Naive thymus-derived CD8-positive, alpha-beta T cell (primary cell): ENCODE measurements around the gene CACNA1A. TPM values are rescaled to one million over a fixed set of nuclear protein-coding genes. Genes with fewer than 3 reads are reported as not detected.
"Not testable (repeated sequence)": the region's sequence is repeated elsewhere in the genome, so short reads cannot be mapped to it uniquely, and the experiment has no call there.

Experiments
- ATAC-seq, 2 donors: fragments of 150-1000 bp; cut with Tn5 transposase in 1 of 2; sonication (Bioruptor Pico), chemical (Tn5 transposase) in 1 of 2; 1 replicate in 1 of 2; 2 replicates in 1 of 2; pipeline ENCODE4 v1.10.0; 2021; ENCODE audit warnings: mild to moderate bottlenecking in 2 of 2, moderate library complexity in 2 of 2
- POLR2A ChIA-PET: fragments of 350-600 bp; sonication (Branson Sonifier 250); formaldehyde crosslinking; loops from one replicate; lab custom pipeline; 2021; ENCODE audit warnings: antibody characterized with exemption; lab: Charles Lee
- DNase-seq, 10 donors: peaks; one replicate each; pipeline versions ENCODE4 v3.0.0 to v3.0.0-alpha.2; 2020 to 2022
- H3K27ac Mint-ChIP-seq, 10 donors: one replicate each; pipeline ENCODE4 v1.8.0; 2020 to 2022; ENCODE audit warnings: mild to moderate bottlenecking in 10 of 10, mixed read lengths in 10 of 10, moderate library complexity in 4 of 10, inconsistent platforms in 1 of 10
- H3K27me3 Mint-ChIP-seq, 5 donors: one replicate each; pipeline ENCODE4 v1.8.0; 2021 to 2022; ENCODE audit warnings: mixed read lengths in 5 of 5
- H3K36me3 Mint-ChIP-seq, 3 donors: one replicate each; pipeline ENCODE4 v1.8.0; 2020 to 2022; ENCODE audit warnings: mixed read lengths in 3 of 3, mild to moderate bottlenecking in 2 of 3, inconsistent platforms in 1 of 3
- H3K4me1 Mint-ChIP-seq, 4 donors: one replicate each; pipeline ENCODE4 v1.8.0; 2021 to 2022; ENCODE audit warnings: mixed read lengths in 4 of 4
- H3K4me3 Mint-ChIP-seq, 10 donors: one replicate each; pipeline ENCODE4 v1.8.0; 2020 to 2022; ENCODE audit warnings: mild to moderate bottlenecking in 10 of 10, mixed read lengths in 10 of 10, moderate library complexity in 6 of 10, inconsistent platforms in 1 of 10
- H3K9me3 Mint-ChIP-seq, 9 donors: one replicate each; pipeline ENCODE4 v1.8.0; 2020 to 2022; ENCODE audit warnings: mixed read lengths in 9 of 9, mild to moderate bottlenecking in 3 of 9, inconsistent platforms in 1 of 9, moderate library complexity in 1 of 9
- polyA plus RNA-seq, 3 donors: library from polyadenylated mRNA; unstranded; fragments of 300-500 nt; fragmentation: Illumina TruSeq; gene quantifications; one replicate each; pipeline ENCODE4 v1.2.3, GENCODE V29; 2021
- total RNA-seq, 8 experiments: library from RNA in 2 of 8; stranded (reverse) in 2 of 8; gene quantifications; one replicate each; pipeline ENCODE4 v1.2.3 and lab custom pipeline; 2021 to 2026

Gene CACNA1A
- total RNA-seq = under 1 TPM; 0.36 to 0.44 TPM
- polyA plus RNA-seq = under 1 TPM; 0.09 to 0.60 (median 0.11) TPM
- 0 to 0.26 (median 0.17) reads per million in 6 experiments for total RNA-seq (lab: John Stamatoyannopoulos, UW)

DNA sequence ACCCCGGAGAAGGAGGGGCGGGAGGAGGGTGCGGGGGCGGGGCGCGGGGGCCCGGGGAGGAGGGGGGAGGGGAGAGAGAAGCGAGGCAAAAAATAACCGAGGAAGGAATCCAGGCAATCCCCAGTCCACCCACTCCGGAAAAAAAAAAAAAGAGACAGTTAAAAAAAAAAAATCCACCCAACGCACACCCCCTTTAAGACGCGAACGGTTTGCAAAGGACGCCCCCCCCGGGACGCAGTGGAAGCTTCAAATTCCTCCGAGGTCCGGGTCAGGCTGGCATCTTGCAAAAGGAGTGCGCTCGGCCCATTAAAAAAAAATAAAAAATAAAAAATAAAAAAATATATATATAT lies at the start of gene CACNA1A:
Gene CACNA1A (minus strand): TSS at position 9 of the 350 bp plus-strand sequence. CDS start 255 bp downstream, outside the sequence.
- Mint-ChIP-seq H3K4me1 (peaks cover 0 to 4% (median under 1%) of the 10 kb centered on the region in 4 donors), H3K27ac (peak within 1 kb of the TSS in 1 of 10 donors; percentile 54), H3K4me3 (peak within 1 kb of the TSS in 9 of 10 donors; percentile 18 to 66 (median 49)), H3K36me3 (peaks cover 0 to 5% (median 0%) of the 10 kb centered on the region in 3 donors), H3K27me3 (peaks cover 34 to 70% (median 60%) of the 10 kb centered on the region in 5 donors), H3K9me3 (peaks cover 0 to 6% (median 0%) of the 10 kb centered on the region in 9 donors)
- ATAC-seq = no peak
- POLR2A ChIA-PET = no interaction called here
- DNase-seq = no peak

- POLR2A ChIA-PET = no interaction called here
- H3K27ac Mint-ChIP-seq = no peak overlapping the region
- peaks cover 0 to 2% (median 0%) of the 10 kb centered on the region in 9 donors for H3K9me3 Mint-ChIP-seq
- DNase-seq = no peak
- H3K27me3 Mint-ChIP-seq = peaks cover 24 to 36% (median 28%) of the 10 kb centered on the region in 5 donors
- ATAC-seq = no peak
- H3K4me1 Mint-ChIP-seq = no peaks in the 10 kb centered on the region
- H3K4me3 Mint-ChIP-seq = no peak overlapping the region
- H3K36me3 Mint-ChIP-seq = no peaks in the 10 kb centered on the region
Measured at GRCh38 chr19:13554506-13555240, 48.4 kb upstream of the CACNA1A start.

- H3K27me3 Mint-ChIP-seq = peaks cover 21 to 44% (median 24%) of the 10 kb centered on the region in 5 donors
- POLR2A ChIA-PET = no interaction called here
- H3K4me1 Mint-ChIP-seq = no peaks in the 10 kb centered on the region
- H3K36me3 Mint-ChIP-seq = no peaks in the 10 kb centered on the region
- no peak for ATAC-seq
- no peak overlapping the region for H3K4me3 Mint-ChIP-seq
- H3K27ac Mint-ChIP-seq = no peak overlapping the region
- DNase-seq = no peak
- H3K9me3 Mint-ChIP-seq = peaks cover 0 to 2% (median 0%) of the 10 kb centered on the region in 9 donors
Measured at GRCh38 chr19:13553880-13554400, 47.7 kb upstream of the CACNA1A start.

DNA sequence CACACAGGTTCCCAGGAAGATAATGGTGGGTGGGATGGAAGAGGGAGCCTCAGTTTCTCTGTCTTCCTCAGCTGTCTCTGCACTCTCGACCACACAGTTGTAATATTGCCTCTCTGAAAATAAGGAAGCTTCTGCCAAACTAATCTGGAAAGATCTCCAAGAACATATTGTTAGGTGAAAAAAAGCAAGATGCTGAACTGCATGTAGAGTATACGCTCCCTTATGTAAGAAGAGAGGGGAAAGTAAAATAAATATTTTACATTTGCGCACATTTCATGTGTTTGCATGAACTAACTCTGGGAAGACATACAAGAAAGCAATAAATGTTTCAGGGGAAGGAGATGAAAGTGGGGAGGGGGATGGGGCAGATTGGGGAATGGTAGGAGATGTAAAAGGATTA lies 41.9 kb upstream of the CACNA1A start:
- Mint-ChIP-seq H3K4me1 (no peaks in the 10 kb centered on the region), H3K36me3 (peaks cover 0 to 4% (median 0%) of the 10 kb centered on the region in 3 donors), H3K27ac (no peak overlapping the region), H3K9me3 (peaks cover 0 to 5% (median 0%) of the 10 kb centered on the region in 9 donors), H3K27me3 (peaks cover 12 to 31% (median 16%) of the 10 kb centered on the region in 5 donors), H3K4me3 (no peak overlapping the region)
- POLR2A ChIA-PET = no interaction called here
- DNase-seq = no peak
- ATAC-seq = no peak

DNA sequence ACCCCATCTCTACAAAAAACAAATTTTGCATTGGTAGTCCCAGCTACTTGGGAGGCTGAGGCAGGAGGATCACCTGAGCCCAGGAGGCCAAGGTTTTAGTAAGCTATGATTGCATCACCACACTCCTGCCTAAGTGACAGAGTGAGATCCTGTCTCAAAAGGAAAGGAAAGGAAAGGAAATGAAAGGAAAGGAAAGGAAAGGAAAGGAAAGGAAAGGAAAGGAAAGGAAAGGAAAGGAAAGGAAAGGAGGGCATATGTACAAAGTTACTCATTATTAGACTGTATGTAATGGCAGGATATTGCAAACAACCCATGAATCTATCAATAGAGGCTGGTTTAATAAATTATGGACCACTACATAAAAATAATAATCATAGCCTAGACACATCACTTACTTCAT lies 40.8 kb upstream of the CACNA1A start:
- Mint-ChIP-seq H3K4me3 (no peak overlapping the region), H3K36me3 (peaks cover 0 to 4% (median 0%) of the 10 kb centered on the region in 3 donors), H3K4me1 (no peaks in the 10 kb centered on the region), H3K9me3 (peaks cover 0 to 9% (median 0%) of the 10 kb centered on the region in 9 donors), H3K27ac (no peak overlapping the region), H3K27me3 (peaks cover 8 to 33% (median 19%) of the 10 kb centered on the region in 5 donors)
- no peak for DNase-seq
- ATAC-seq = no peak
- POLR2A ChIA-PET = no interaction called here

DNA sequence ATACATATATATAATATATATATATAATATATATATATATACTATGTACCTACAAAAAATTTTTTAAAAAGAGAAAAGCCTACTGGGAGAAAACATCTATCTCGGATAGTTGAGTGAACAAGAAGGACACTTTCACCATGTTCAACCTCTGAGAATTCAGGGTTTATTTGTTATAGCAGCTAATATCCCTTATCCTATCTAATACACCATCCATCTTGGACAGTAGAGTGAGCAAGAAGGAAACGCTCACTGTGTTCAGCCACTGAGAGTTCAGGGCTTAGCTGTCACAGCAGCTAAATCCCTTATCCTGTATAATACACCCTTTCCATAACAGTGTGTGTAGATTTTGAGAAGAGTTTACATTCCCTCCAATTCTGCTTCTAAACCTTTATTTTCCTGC lies 38.1 kb upstream of the CACNA1A start:
- no peak for ATAC-seq
- Mint-ChIP-seq H3K4me1 (no peaks in the 10 kb centered on the region), H3K4me3 (no peak overlapping the region), H3K36me3 (peaks cover 0 to 4% (median 0%) of the 10 kb centered on the region in 3 donors), H3K27ac (no peak overlapping the region), H3K9me3 (peaks cover 0 to 13% (median 2%) of the 10 kb centered on the region in 9 donors), H3K27me3 (peaks cover 9 to 45% (median 22%) of the 10 kb centered on the region in 5 donors)
- POLR2A ChIA-PET = no interaction called here
- DNase-seq = no peak

- Mint-ChIP-seq H3K9me3 (peaks cover 0 to 13% (median 2%) of the 10 kb centered on the region in 9 donors), H3K27me3 (peaks cover 20 to 64% (median 33%) of the 10 kb centered on the region in 5 donors), H3K4me3 (no peak overlapping the region), H3K4me1 (peaks cover 0 to 8% (median 6%) of the 10 kb centered on the region in 4 donors), H3K27ac (peak overlapping the region in 1 of 10 donors; percentile 50), H3K36me3 (peaks cover 0 to 4% (median 0%) of the 10 kb centered on the region in 3 donors)
- DNase-seq (no peak), ATAC-seq (no peak)
- POLR2A ChIA-PET = no interaction called here
Measured at GRCh38 chr19:13541554-13541953, 35.3 kb upstream of the CACNA1A start.

DNA sequence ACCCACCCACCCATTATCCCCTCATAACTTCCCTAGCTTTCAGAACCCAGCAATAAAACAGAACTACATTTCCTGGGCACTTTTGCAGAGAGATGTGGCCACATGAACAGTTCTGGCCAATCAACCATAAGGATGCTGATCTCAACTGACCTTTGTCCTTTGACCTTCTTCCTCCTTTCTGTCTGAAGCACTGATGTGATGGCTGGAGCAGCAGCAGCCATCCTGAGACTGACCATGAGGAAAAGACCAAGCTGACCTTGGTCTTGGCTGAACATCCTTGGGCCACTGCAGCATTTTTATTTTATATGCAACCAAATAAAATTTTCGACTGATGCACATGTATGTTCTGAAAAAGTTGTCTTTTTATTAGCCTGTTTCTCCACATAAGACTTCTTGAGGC lies 33.1 kb upstream of the CACNA1A start:
- peaks cover 0 to 4% (median 0%) of the 10 kb centered on the region in 3 donors for H3K36me3 Mint-ChIP-seq
- H3K27me3 Mint-ChIP-seq = peaks cover 19 to 70% (median 35%) of the 10 kb centered on the region in 5 donors
- no peak overlapping the region for H3K4me3 Mint-ChIP-seq
- H3K4me1 Mint-ChIP-seq = peaks cover 0 to 8% (median 6%) of the 10 kb centered on the region in 4 donors
- H3K27ac Mint-ChIP-seq = no peak overlapping the region
- DNase-seq (no peak), ATAC-seq (no peak)
- POLR2A ChIA-PET = no interaction called here
- peaks cover 0 to 13% (median 2%) of the 10 kb centered on the region in 9 donors for H3K9me3 Mint-ChIP-seq

- Mint-ChIP-seq H3K4me3 (no peak overlapping the region), H3K27ac (no peak overlapping the region), H3K4me1 (peaks cover 0 to 8% (median 6%) of the 10 kb centered on the region in 4 donors), H3K27me3 (peaks cover 23 to 73% (median 39%) of the 10 kb centered on the region in 5 donors), H3K36me3 (peaks cover 0 to 2% (median 0%) of the 10 kb centered on the region in 3 donors), H3K9me3 (peaks cover 0 to 10% (median 2%) of the 10 kb centered on the region in 9 donors)
- ATAC-seq (no peak), DNase-seq (no peak)
- POLR2A ChIA-PET = no interaction called here
Measured at GRCh38 chr19:13538601-13539253, 32.4 kb upstream of the CACNA1A start.

- no peak for ATAC-seq
- Mint-ChIP-seq H3K4me1 (peaks cover 0 to 8% (median 6%) of the 10 kb centered on the region in 4 donors), H3K4me3 (no peak overlapping the region), H3K36me3 (no peaks in the 10 kb centered on the region), H3K27me3 (peaks cover 21 to 62% (median 36%) of the 10 kb centered on the region in 5 donors), H3K9me3 (peaks cover 0 to 9% (median under 1%) of the 10 kb centered on the region in 9 donors), H3K27ac (no peak overlapping the region)
- POLR2A ChIA-PET = no interaction called here
- DNase-seq = no peak
Measured at GRCh38 chr19:13537454-13537853, 31.2 kb upstream of the CACNA1A start.

DNA sequence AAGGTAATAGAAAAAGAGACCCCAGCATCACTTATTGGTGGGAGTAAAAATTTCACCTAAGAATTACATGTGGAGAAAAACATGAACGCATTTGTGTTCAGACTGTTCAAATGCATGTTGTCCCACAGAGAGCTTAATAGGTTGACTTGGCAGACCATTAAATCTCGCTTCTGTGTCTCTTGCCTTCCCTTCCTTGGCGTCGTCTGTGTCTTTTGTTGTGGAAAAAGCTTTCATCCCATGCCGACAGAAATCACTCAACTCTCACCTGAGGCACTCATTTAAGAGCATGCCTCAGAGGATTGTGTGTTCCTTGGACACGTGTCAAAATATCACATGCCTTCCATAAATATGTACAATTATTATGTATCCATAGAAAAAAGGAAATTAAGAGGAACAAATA lies 24.4 kb upstream of the CACNA1A start:
- Mint-ChIP-seq H3K9me3 (peaks cover 0 to 7% (median 0%) of the 10 kb centered on the region in 9 donors), H3K36me3 (peaks cover 0 to 11% (median 2%) of the 10 kb centered on the region in 3 donors), H3K27ac (no peak overlapping the region), H3K4me1 (no peaks in the 10 kb centered on the region), H3K27me3 (peaks cover 24 to 56% (median 42%) of the 10 kb centered on the region in 5 donors), H3K4me3 (no peak overlapping the region)
- ATAC-seq = no peak
- no peak for DNase-seq
- POLR2A ChIA-PET = no interaction called here

DNA sequence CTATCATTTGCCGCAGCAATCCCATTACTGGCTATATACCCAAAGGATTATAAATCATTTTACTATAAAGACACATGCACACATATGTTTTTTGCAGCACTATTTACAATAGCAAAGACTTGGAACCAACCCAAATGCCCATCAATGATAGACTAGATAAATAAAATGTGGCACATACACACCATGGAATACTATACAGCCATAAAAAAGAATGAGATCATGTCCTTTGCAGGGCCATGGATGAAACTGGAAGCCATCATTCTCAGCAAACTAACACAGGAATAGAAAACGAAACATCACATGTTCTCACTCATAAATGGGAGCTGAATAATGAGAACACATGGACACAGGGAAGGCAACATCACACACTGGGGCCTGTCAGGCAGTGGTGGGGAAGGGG lies 23.4 kb upstream of the CACNA1A start:
- DNase-seq, H3K27ac Mint-ChIP-seq, POLR2A ChIA-PET, H3K4me1 Mint-ChIP-seq, H3K4me3 Mint-ChIP-seq, ATAC-seq: not testable (repeated sequence)
- Mint-ChIP-seq H3K9me3 (peaks cover 0 to 11% (median 0%) of the 10 kb centered on the region in 9 donors), H3K27me3 (peaks cover 28 to 64% (median 46%) of the 10 kb centered on the region in 5 donors), H3K36me3 (peaks cover 0 to 12% (median 2%) of the 10 kb centered on the region in 3 donors)
